Endothelial cell of umbilical vein (primary cell): ENCODE data around the gene RNF10.

Experiments
- CTCF ChIP-seq, 2 donors: IDR thresholded peaks; 1 replicate in 1 of 2; 2 replicates in 1 of 2; pipeline ENCODE4 v1.5.1; 2011; ENCODE audit warnings: low read length in 2 of 2, mild to moderate bottlenecking in 2 of 2, moderate library complexity in 2 of 2, control low read depth in 1 of 2, inconsistent platforms in 1 of 2, low read depth in 1 of 2; ENCODE audit not compliant: insufficient read depth in 1 of 2; ENCODE audit errors: extremely low read depth in 1 of 2
- EZH2 ChIP-seq: IDR thresholded peaks from 2 replicates; pipeline ENCODE4 v1.6.1; 2012; ENCODE audit warnings: borderline replicate concordance, low read depth, mild to moderate bottlenecking, moderate library complexity, low read length, inconsistent platforms; ENCODE audit not compliant: severe bottlenecking
- JUN ChIP-seq: IDR thresholded peaks from 2 replicates; pipeline ENCODE4 v1.6.1; 2011; ENCODE audit warnings: borderline replicate concordance, low read depth; ENCODE audit not compliant: insufficient read length, insufficient read depth
- MYC ChIP-seq: IDR thresholded peaks from one replicate; pipeline ENCODE4 v1.6.1; 2011; ENCODE audit warnings: mild to moderate bottlenecking, low read depth, low read length
- POLR2A ChIP-seq: IDR thresholded peaks from 2 replicates; pipeline ENCODE4 v1.6.1; 2012; ENCODE audit warnings: low read depth, mild to moderate bottlenecking, control low read depth, low read length
- POLR2AphosphoS5 ChIP-seq: IDR thresholded peaks from 2 replicates; pipeline ENCODE4 v1.6.1; 2012; ENCODE audit warnings: low read depth, mild to moderate bottlenecking, control low read depth, low read length, moderate library complexity; ENCODE audit not compliant: insufficient read depth

GRCh38 chr12:120625557-120626419 is 91.6 kb downstream of the RNF10 start:
- TF ChIP-seq CTCF (IDR thresholded peaks at IDR 0.05; ENCODE audit: extremely low read depth in 1 of 2, insufficient read depth in 1 of 2, low read depth in 1 of 2, low read length in 2 of 2) (peak in 1 of 2 donors; percentile 28), POLR2A (no peak), POLR2AphosphoS5 (no peak), JUN (no peak), MYC (no peak), EZH2 (no peak)
